ENCODE data around the gene PPIC. TPM values are rescaled to one million over a fixed set of nuclear protein-coding genes. Genes with fewer than 3 reads are reported as not detected.

PPIC gene
- not detected for total RNA-seq
- total RNA-seq (2013), result not detected

GRCh38 chr5:123036391-123037103 is at the start of gene PPIC:
Gene PPIC (minus strand): TSS chr5:123036725. CDS start chr5:123036625, 100 bp downstream.
- 1% methylated on average over 84 of the region's 84 CpGs for WGBS (ENCODE audit: insufficient coverage)
- DNase-seq, result no peak
- ATAC-seq, result no peak
- Histone ChIP-seq H3K9me3 (ENCODE audit: control insufficient read depth, insufficient read depth, low read length) (no peaks in the 10 kb centered on the region), H3K27ac (ENCODE audit: low read length) (no peak within 1 kb of the TSS), H3K4me1 (ENCODE audit: control insufficient read depth, insufficient read depth, low read length) (peaks cover 15% of the 10 kb centered on the region), H3K36me3 (ENCODE audit: control insufficient read depth, insufficient read depth, low read length) (no peaks in the 10 kb centered on the region), H3K27me3 (ENCODE audit: control insufficient read depth, insufficient read depth, low read length) (peaks cover 24% of the 10 kb centered on the region), H3K4me3 (ENCODE audit: low read length) (no peak within 1 kb of the TSS)
- Mint-ChIP-seq H3K4me1 (peaks cover 0 to 12% of the 10 kb centered on the region in 2 donors), H3K4me3 (peak within 1 kb of the TSS; percentile 14), H3K9me3 (no peaks in the 10 kb centered on the region), H3K27me3 (ENCODE audit: low read depth in 2 of 2) (peaks cover 36 to 48% of the 10 kb centered on the region in 2 donors), H3K36me3 (no peaks in the 10 kb centered on the region), H3K27ac (no peak within 1 kb of the TSS)
- intact Hi-C loops (cut with micrococcal nuclease), result no loop called here
- no peak for TF ChIP-seq CTCF (IDR thresholded peaks at IDR 0.05)

- WGBS (ENCODE audit: insufficient coverage), result 13% methylated on average over 10 of the region's 12 CpGs
- H3K27me3 Mint-ChIP-seq (ENCODE audit: low read depth in 2 of 2), result peaks cover 52 to 54% of the 10 kb centered on the region in 2 donors
- TF ChIP-seq CTCF (IDR thresholded peaks at IDR 0.05), result no peak
Observed at GRCh38 chr5:123085638-123086286, 49.2 kb upstream of the PPIC start.

GRCh38 chr5:123084730-123085605 is 48.4 kb upstream of the PPIC start:
- no peak overlapping the region for H3K4me3 Mint-ChIP-seq
- Histone ChIP-seq H3K9me3 (ENCODE audit: control insufficient read depth, insufficient read depth, low read length) (no peaks in the 10 kb centered on the region), H3K4me1 (ENCODE audit: control insufficient read depth, insufficient read depth, low read length) (peaks cover 18% of the 10 kb centered on the region), H3K27ac (ENCODE audit: low read length) (no peak overlapping the region), H3K4me3 (ENCODE audit: low read length) (no peak overlapping the region), H3K27me3 (ENCODE audit: control insufficient read depth, insufficient read depth, low read length) (peaks cover 43% of the 10 kb centered on the region), H3K36me3 (ENCODE audit: control insufficient read depth, insufficient read depth, low read length) (no peaks in the 10 kb centered on the region)
- no peak for TF ChIP-seq CTCF (IDR thresholded peaks at IDR 0.05)
- H3K4me1 Mint-ChIP-seq, result peaks cover 0 to 9% of the 10 kb centered on the region in 2 donors
- H3K27ac Mint-ChIP-seq, result no peak overlapping the region
- peaks cover 57 to 58% of the 10 kb centered on the region in 2 donors for H3K27me3 Mint-ChIP-seq (ENCODE audit: low read depth in 2 of 2)
- intact Hi-C loops (cut with micrococcal nuclease), result no loop called here
- WGBS (ENCODE audit: insufficient coverage), result 66% methylated on average over 8 of the region's 9 CpGs
- no peaks in the 10 kb centered on the region for H3K36me3 Mint-ChIP-seq
- no peaks in the 10 kb centered on the region for H3K9me3 Mint-ChIP-seq
- no peak for DNase-seq
- ATAC-seq, result no peak

More at GRCh38 chr5:123085638-123086286, 49.2 kb upstream of the PPIC start:
- H3K4me1 ChIP-seq (ENCODE audit: control insufficient read depth, insufficient read depth, low read length), result peaks cover 18% of the 10 kb centered on the region
- no peak overlapping the region for H3K27ac ChIP-seq (ENCODE audit: low read length)
- H3K9me3 ChIP-seq (ENCODE audit: control insufficient read depth, insufficient read depth, low read length), result no peaks in the 10 kb centered on the region
- Mint-ChIP-seq H3K4me3 (no peak overlapping the region), H3K36me3 (no peaks in the 10 kb centered on the region), H3K4me1 (peaks cover 0 to 9% of the 10 kb centered on the region in 2 donors), H3K9me3 (no peaks in the 10 kb centered on the region), H3K27ac (no peak overlapping the region)
- ATAC-seq, result no peak
- DNase-seq, result no peak
- intact Hi-C loops (cut with micrococcal nuclease), result no loop called here
- peaks cover 44% of the 10 kb centered on the region for H3K27me3 ChIP-seq (ENCODE audit: control insufficient read depth, insufficient read depth, low read length)
- no peaks in the 10 kb centered on the region for H3K36me3 ChIP-seq (ENCODE audit: control insufficient read depth, insufficient read depth, low read length)
- no peak overlapping the region for H3K4me3 ChIP-seq (ENCODE audit: low read length)

All from natural killer cell (primary cell).